ENCODE data around the gene TTBK2.

TTBK2 gene

DNA sequence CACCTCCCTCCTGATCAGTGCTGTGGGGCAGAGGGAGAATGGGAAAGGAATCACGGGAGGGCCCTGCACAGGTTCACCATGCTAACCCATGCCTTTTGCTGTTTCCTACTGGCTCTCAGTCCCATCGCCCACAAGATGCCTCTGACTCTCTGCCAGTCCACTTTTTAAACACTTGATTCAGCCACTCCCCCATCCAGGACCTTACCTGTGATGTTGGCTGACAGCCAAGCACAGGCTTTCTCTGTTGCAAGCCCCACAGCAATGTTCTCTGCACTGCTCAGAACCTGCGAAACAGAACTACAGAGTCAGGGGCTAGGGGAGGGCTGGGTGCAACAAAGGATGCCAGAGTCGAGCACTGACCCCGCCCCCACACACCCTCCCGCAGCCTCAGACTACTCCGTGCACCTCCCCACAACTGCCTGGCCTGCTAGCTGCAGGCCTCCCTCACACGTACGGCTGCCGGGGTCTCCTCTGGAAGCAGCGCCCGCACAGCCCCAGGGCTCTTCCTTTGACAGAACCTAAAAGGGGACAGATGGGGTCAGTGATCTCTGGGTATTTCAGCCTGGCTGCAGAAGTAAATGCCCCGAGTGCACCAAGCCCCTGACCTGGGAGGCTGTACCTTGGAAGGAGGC is 192.7 kb downstream of the TTBK2 start:
- no peak for TF ChIP-seq GABPA (IDR thresholded peaks at IDR 0.05; ENCODE audit: low read depth)
- TF ChIP-seq, protein P1, sequence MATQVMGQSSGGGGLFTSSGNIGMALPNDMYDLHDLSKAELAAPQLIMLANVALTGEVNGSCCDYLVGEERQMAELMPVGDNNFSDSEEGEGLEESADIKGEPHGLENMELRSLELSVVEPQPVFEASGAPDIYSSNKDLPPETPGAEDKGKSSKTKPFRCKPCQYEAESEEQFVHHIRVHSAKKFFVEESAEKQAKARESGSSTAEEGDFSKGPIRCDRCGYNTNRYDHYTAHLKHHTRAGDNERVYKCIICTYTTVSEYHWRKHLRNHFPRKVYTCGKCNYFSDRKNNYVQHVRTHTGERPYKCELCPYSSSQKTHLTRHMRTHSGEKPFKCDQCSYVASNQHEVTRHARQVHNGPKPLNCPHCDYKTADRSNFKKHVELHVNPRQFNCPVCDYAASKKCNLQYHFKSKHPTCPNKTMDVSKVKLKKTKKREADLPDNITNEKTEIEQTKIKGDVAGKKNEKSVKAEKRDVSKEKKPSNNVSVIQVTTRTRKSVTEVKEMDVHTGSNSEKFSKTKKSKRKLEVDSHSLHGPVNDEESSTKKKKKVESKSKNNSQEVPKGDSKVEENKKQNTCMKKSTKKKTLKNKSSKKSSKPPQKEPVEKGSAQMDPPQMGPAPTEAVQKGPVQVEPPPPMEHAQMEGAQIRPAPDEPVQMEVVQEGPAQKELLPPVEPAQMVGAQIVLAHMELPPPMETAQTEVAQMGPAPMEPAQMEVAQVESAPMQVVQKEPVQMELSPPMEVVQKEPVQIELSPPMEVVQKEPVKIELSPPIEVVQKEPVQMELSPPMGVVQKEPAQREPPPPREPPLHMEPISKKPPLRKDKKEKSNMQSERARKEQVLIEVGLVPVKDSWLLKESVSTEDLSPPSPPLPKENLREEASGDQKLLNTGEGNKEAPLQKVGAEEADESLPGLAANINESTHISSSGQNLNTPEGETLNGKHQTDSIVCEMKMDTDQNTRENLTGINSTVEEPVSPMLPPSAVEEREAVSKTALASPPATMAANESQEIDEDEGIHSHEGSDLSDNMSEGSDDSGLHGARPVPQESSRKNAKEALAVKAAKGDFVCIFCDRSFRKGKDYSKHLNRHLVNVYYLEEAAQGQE (IDR thresholded peaks at IDR 0.05; ENCODE audit: insufficient replicate concordance, low read depth) = no peak
- TF ChIP-seq, protein P2, sequence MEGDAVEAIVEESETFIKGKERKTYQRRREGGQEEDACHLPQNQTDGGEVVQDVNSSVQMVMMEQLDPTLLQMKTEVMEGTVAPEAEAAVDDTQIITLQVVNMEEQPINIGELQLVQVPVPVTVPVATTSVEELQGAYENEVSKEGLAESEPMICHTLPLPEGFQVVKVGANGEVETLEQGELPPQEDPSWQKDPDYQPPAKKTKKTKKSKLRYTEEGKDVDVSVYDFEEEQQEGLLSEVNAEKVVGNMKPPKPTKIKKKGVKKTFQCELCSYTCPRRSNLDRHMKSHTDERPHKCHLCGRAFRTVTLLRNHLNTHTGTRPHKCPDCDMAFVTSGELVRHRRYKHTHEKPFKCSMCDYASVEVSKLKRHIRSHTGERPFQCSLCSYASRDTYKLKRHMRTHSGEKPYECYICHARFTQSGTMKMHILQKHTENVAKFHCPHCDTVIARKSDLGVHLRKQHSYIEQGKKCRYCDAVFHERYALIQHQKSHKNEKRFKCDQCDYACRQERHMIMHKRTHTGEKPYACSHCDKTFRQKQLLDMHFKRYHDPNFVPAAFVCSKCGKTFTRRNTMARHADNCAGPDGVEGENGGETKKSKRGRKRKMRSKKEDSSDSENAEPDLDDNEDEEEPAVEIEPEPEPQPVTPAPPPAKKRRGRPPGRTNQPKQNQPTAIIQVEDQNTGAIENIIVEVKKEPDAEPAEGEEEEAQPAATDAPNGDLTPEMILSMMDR (IDR thresholded peaks at IDR 0.05; ENCODE audit: insufficient read depth, low read length) = no peak
- no peak for TF ChIP-seq POLR2AphosphoS5 (IDR thresholded peaks at IDR 0.05; ENCODE audit: low read depth)
- no peak for DNase-seq (ENCODE audit: low read depth in 1 of 2, low spot score in 1 of 2)
- Histone ChIP-seq H3K27ac (replicated peaks) (no peak overlapping the region), H3K27me3 (ENCODE audit: insufficient read depth, poor library complexity, severe bottlenecking) (no peaks in the 10 kb centered on the region), H3K4me3 (replicated peaks; ENCODE audit: insufficient read depth, low read length) (no peak overlapping the region)

DNA sequence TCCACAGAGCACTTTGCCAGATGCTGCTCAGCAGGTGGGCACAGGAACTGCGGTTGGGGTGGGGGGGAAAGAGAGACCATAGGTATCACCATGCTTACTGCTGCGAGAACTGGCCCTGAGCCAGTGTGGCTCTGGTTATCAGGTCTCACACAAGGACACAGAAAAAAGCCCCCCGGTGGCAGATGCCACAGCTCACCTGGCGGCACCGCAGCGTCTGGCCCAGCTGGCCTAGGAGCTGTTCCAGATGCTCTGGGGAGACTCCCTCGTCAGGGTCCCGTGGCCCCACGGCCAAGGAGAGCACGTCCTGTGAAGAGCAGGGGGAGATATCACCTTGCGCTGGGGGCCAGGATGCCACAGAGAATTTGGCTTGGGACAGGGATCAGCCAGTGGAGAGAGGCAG is 194.5 kb downstream of the TTBK2 start:
- no peak overlapping the region for H3K4me3 ChIP-seq (replicated peaks; ENCODE audit: insufficient read depth, low read length)
- no peak overlapping the region for H3K27ac ChIP-seq (replicated peaks)
- TF ChIP-seq SPI1 (IDR thresholded peaks at IDR 0.05; ENCODE audit: borderline replicate concordance, low read depth) (no peak), GABPA (IDR thresholded peaks at IDR 0.05; ENCODE audit: low read depth) (no peak), POLR2AphosphoS5 (IDR thresholded peaks at IDR 0.05; ENCODE audit: low read depth) (no peak)
- TF ChIP-seq, protein P2 (IDR thresholded peaks at IDR 0.05; ENCODE audit: insufficient read depth, low read length) = no peak
- TF ChIP-seq, protein P1 (IDR thresholded peaks at IDR 0.05; ENCODE audit: insufficient replicate concordance, low read depth) = no peak
- no peak for DNase-seq (ENCODE audit: low read depth in 1 of 2, low spot score in 1 of 2)
- H3K27me3 ChIP-seq (ENCODE audit: insufficient read depth, poor library complexity, severe bottlenecking) = no peaks in the 10 kb centered on the region

DNA sequence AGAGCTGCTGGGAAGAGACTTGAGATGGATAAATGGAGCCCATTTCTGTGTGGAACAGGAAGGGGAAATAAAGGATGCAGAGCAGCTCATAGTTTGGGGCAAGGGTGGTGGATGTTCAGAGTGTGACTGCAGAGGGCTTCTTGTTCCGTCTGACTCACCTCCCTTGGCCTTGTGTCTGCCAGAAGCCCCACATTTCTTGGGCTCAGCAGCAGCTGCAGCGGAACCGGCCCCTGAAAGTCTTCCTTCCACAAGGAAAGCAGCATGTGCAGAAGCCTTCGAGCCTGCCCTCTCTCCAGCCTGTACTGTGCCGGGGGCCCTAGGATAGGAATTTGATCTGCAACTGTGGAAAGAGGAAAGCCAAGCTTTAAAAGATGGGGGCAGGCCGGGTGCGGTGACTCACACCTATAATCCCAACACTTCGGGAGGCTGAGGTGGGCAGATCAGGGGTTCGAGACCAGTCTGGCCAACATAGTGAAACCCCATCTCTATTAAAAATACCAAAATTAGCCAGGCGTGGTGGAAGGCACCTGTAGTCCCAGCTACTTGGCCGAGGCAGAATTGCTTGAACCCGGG is 195.2 kb downstream of the TTBK2 start:
- Histone ChIP-seq H3K4me3 (replicated peaks; ENCODE audit: insufficient read depth, low read length) (no peak overlapping the region), H3K27me3 (ENCODE audit: insufficient read depth, poor library complexity, severe bottlenecking) (no peaks in the 10 kb centered on the region), H3K27ac (replicated peaks) (no peak overlapping the region)
- DNase-seq (ENCODE audit: low read depth in 1 of 2, low spot score in 1 of 2) = no peak
- TF ChIP-seq SPI1 (IDR thresholded peaks at IDR 0.05; ENCODE audit: borderline replicate concordance, low read depth) = no peak
- TF ChIP-seq GABPA (IDR thresholded peaks at IDR 0.05; ENCODE audit: low read depth) = no peak
- no peak for TF ChIP-seq POLR2AphosphoS5 (IDR thresholded peaks at IDR 0.05; ENCODE audit: low read depth)
- TF ChIP-seq, protein P2 (IDR thresholded peaks at IDR 0.05; ENCODE audit: insufficient read depth, low read length) = no peak
- TF ChIP-seq, protein P1 (IDR thresholded peaks at IDR 0.05; ENCODE audit: insufficient replicate concordance, low read depth) = no peak
